Bone marrow (tissue), 2 donors: ENCODE data around the gene ANKRD13A.
"Not testable (repeated sequence)": the region's sequence is repeated elsewhere in the genome, so short reads cannot be mapped to it uniquely, and the experiment has no call there.

Source experiments
- DNase-seq, 2 donors: peaks; one replicate each; lab custom pipeline; 2025; lab: John Stamatoyannopoulos, UW

The ANKRD13A gene

GRCh38 chr12:110048242-110049027, 49.2 kb downstream of the ANKRD13A start, which contains the start of gene C12orf76:
C12orf76 (minus strand) TSS chr12:110048522; CDS start chr12:110048495, 27 bp downstream.
- DNase-seq: peak; percentile 70 to 95

- not testable (repeated sequence) for DNase-seq
These were observed 49.8 kb downstream of the ANKRD13A start for GRCh38 chr12:110049034-110049433.

GRCh38 chr12:110049666-110050065, 50.4 kb downstream of the ANKRD13A start:
- not testable (repeated sequence) for DNase-seq

GRCh38 chr12:110050927-110051326, 51.7 kb downstream of the ANKRD13A start:
- DNase-seq: no peak

GRCh38 chr12:110055375-110056352, 56.4 kb downstream of the ANKRD13A start:
- peak in 1 of 2 donors; percentile 80 for DNase-seq

- DNase-seq: peak in 1 of 2 donors; percentile 16
These were observed 57.4 kb downstream of the ANKRD13A start for GRCh38 chr12:110056643-110057042.

GRCh38 chr12:110058875-110059615, 59.8 kb downstream of the ANKRD13A start:
- no peak for DNase-seq

- no peak for DNase-seq
These were observed 60.4 kb downstream of the ANKRD13A start for GRCh38 chr12:110059651-110060000.

- no peak for DNase-seq
These were observed 63.0 kb downstream of the ANKRD13A start for GRCh38 chr12:110062241-110062640.

GRCh38 chr12:110065540-110065939, 66.3 kb downstream of the ANKRD13A start:
- DNase-seq: no peak

- DNase-seq: no peak
These were observed 68.3 kb downstream of the ANKRD13A start for GRCh38 chr12:110067531-110067930.

GRCh38 chr12:110068115-110068514, 68.9 kb downstream of the ANKRD13A start:
- not testable (repeated sequence) for DNase-seq

GRCh38 chr12:110068654-110069053, 69.4 kb downstream of the ANKRD13A start:
- DNase-seq: no peak

GRCh38 chr12:110071504-110071903, 72.3 kb downstream of the ANKRD13A start:
- no peak for DNase-seq

- no peak for DNase-seq
These were observed 72.7 kb downstream of the ANKRD13A start for GRCh38 chr12:110071967-110072366.

- DNase-seq: not testable (repeated sequence)
These were observed 73.4 kb downstream of the ANKRD13A start for GRCh38 chr12:110072636-110073035.

- DNase-seq: peak in 1 of 2 donors; percentile 32
These were observed 74.0 kb downstream of the ANKRD13A start for GRCh38 chr12:110073049-110073831.

- no peak for DNase-seq
These were observed 74.9 kb downstream of the ANKRD13A start for GRCh38 chr12:110074089-110074488.

- no peak for DNase-seq
These were observed 76.7 kb downstream of the ANKRD13A start for GRCh38 chr12:110075880-110076279.

- DNase-seq: no peak
These were observed 78.6 kb downstream of the ANKRD13A start for GRCh38 chr12:110077800-110078199.
